Fibroblast of pulmonary artery (primary cell): ENCODE data around the gene CLCA4.

Experiments
- DNase-seq: peaks from one replicate; pipeline ENCODE4 v3.0.0-alpha.2; 2010; ENCODE audit warnings: low read depth
- H3K4me3 ChIP-seq: replicated peaks from 2 replicates; pipeline ENCODE4 v1.5.1; 2011; ENCODE audit warnings: low read depth, mild to moderate bottlenecking, control low read depth, low read length, moderate library complexity
- CTCF ChIP-seq: IDR thresholded peaks from 2 replicates; pipeline ENCODE4 v1.5.1; 2011; ENCODE audit warnings: mild to moderate bottlenecking, control low read depth, low read length, inconsistent platforms; ENCODE audit errors: missing control alignments

The CLCA4 gene

GRCh38 chr1:86503406-86504136, 43.3 kb upstream of the CLCA4 start:
- peak; percentile 48 for DNase-seq
- H3K4me3 ChIP-seq: peak overlapping the region; percentile 27
- TF ChIP-seq CTCF: no peak

GRCh38 chr1:86504137-86504479, 42.8 kb upstream of the CLCA4 start:
- no peak overlapping the region for H3K4me3 ChIP-seq

GRCh38 chr1:86504895-86505563, 41.8 kb upstream of the CLCA4 start:
- no peak overlapping the region for H3K4me3 ChIP-seq
- DNase-seq: peak; percentile 22
- TF ChIP-seq CTCF: no peak

More at GRCh38 chr1:86504137-86504479, 42.8 kb upstream of the CLCA4 start:
- no peak for TF ChIP-seq CTCF
- peak; percentile 31 for DNase-seq

- no peak for TF ChIP-seq CTCF
- no peak overlapping the region for H3K4me3 ChIP-seq
- DNase-seq: no peak
Observed at GRCh38 chr1:86505564-86505902, 41.3 kb upstream of the CLCA4 start.

GRCh38 chr1:86507935-86508582, 38.8 kb upstream of the CLCA4 start:
- no peak overlapping the region for H3K4me3 ChIP-seq
- peak; percentile 66 for DNase-seq
- TF ChIP-seq CTCF: peak; percentile 49

- no peak overlapping the region for H3K4me3 ChIP-seq
- no peak for DNase-seq
- no peak for TF ChIP-seq CTCF
Observed at GRCh38 chr1:86508583-86508969, 38.3 kb upstream of the CLCA4 start.
